Measurements from ENCODE around the gene EDIL3.

GRCh38 chr5:84403773-84404172 lies 19.1 kb upstream of the EDIL3 start:
- no peak for TF ChIP-seq CTCF (IDR thresholded peaks at IDR 0.05; ENCODE audit: low read length)
- no peak for TF ChIP-seq EZH2 (IDR thresholded peaks at IDR 0.05; ENCODE audit: borderline replicate concordance, low read length)

All from OCI-LY1 (cell line).